NB4 (cell line): Measurements from ENCODE around the gene SUCLG1.

Experiments used
- MYC ChIP-seq: IDR thresholded peaks from 2 replicates; pipeline ENCODE4 v1.6.1; 2011; ENCODE audit warnings: low read depth, low read length
- POLR2A ChIP-seq: IDR thresholded peaks from 2 replicates; pipeline ENCODE4 v1.6.1; 2011; ENCODE audit warnings: mild to moderate bottlenecking; ENCODE audit not compliant: insufficient read length; ENCODE audit errors: extremely low read depth
- TF ChIP-seq, protein P1 (sequence below): IDR thresholded peaks from one replicate; pipeline ENCODE4 v1.5.1; 2012; ENCODE audit warnings: low read depth, low read length
- TF ChIP-seq, protein P2 (sequence below): IDR thresholded peaks from 2 replicates; pipeline ENCODE4 v1.6.1; 2011; ENCODE audit warnings: low read depth, low read length

DNA sequence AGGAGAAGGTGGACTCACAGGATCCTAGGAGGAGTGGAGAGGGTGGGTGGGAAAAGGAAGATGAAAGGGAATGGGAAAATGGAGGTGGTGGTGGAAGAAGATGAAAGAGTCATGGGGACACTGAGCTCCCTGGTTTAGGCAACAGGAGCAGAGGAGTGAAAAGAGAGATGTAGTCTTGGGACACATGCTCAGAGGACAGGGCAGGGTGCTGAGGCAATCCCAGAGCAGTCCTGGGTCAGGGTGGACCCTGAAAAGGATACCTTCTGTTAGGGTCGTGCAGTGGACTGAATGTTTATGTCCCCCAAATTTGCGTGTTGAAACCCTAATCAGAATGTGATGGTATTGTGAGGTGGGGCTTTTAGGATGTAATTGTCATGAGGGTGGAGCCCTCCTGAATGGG is 37.9 kb downstream of the SUCLG1 start:
- TF ChIP-seq POLR2A (no peak), MYC (no peak)
- TF ChIP-seq, protein P1, sequence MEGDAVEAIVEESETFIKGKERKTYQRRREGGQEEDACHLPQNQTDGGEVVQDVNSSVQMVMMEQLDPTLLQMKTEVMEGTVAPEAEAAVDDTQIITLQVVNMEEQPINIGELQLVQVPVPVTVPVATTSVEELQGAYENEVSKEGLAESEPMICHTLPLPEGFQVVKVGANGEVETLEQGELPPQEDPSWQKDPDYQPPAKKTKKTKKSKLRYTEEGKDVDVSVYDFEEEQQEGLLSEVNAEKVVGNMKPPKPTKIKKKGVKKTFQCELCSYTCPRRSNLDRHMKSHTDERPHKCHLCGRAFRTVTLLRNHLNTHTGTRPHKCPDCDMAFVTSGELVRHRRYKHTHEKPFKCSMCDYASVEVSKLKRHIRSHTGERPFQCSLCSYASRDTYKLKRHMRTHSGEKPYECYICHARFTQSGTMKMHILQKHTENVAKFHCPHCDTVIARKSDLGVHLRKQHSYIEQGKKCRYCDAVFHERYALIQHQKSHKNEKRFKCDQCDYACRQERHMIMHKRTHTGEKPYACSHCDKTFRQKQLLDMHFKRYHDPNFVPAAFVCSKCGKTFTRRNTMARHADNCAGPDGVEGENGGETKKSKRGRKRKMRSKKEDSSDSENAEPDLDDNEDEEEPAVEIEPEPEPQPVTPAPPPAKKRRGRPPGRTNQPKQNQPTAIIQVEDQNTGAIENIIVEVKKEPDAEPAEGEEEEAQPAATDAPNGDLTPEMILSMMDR, result no peak
- TF ChIP-seq, protein P2, sequence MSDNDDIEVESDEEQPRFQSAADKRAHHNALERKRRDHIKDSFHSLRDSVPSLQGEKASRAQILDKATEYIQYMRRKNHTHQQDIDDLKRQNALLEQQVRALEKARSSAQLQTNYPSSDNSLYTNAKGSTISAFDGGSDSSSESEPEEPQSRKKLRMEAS, result no peak
